ENCODE measurements around the gene RGS7.
"Not testable (repeated sequence)": the region's sequence is repeated elsewhere in the genome, so short reads cannot be mapped to it uniquely, and the experiment has no call there.

RGS7 gene

DNA sequence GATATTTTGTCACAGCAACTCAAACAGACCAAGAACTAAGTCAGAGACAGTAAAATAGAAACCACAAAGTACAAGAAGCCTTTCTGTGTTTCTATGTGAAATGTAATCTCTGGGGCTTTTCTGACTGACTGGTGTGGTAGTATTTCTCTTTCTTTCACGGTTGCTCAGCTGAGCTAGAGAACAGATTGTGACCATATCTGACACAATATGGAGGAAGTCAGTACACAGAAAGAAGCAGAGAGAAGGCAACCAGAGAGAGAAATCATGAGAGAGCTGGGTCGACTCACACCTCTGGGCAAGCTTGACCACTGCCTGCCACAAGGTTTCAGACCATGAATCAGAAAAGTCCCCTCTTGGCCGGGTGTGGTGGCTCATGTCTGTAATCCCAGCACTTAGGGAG, 536.2 kb downstream of the RGS7 start:
- no peak for DNase-seq

GRCh38 chr1:240816472-240816871, 540.5 kb downstream of the RGS7 start:
- DNase-seq, result no peak

GRCh38 chr1:240813720-240814119, 543.3 kb downstream of the RGS7 start:
- DNase-seq, result no peak

GRCh38 chr1:240811256-240811655, 545.7 kb downstream of the RGS7 start:
- DNase-seq, result no peak

GRCh38 chr1:240808381-240808780, 548.6 kb downstream of the RGS7 start:
- no peak for DNase-seq

- no peak for DNase-seq
These were observed 550.7 kb downstream of the RGS7 start for GRCh38 chr1:240806200-240806745.

DNA sequence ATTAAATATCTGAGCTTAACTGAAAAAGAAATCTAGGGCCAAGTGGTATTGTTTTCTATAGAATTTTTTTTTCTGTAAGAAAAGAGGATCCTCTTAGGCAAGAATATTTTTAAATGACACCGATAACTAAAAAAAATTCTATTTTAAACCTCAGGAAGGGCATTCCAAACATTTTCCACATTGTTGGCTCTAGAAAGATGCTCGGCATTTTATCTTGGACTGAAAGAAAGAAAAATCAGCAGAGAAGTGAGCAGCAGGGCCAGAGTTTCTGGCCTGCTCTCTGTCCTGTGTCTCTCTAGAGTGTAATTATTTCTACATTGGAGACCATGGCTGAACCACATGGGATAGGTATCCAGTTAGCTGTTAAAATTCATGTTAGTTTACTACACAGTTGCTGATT, 552.5 kb downstream of the RGS7 start:
- no peak for DNase-seq

DNA sequence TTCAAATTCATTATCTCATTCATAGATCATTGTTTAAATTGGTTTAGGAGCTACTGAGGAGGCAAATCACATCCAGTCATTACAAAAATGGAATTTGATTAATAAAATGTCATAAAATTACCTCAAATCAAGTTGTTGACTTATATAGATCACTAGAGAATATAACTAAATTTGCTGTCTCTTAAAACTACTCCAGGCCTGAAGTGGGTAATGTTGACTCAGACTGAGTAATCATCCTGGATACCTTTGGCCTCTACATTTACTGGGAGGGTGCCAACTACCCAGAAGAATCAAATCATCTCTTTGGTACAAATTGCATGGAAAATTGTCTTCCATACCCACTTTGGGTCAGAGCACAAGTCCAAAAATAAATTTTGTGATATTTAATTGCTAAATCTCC, 553.9 kb downstream of the RGS7 start:
- no peak for DNase-seq

DNA sequence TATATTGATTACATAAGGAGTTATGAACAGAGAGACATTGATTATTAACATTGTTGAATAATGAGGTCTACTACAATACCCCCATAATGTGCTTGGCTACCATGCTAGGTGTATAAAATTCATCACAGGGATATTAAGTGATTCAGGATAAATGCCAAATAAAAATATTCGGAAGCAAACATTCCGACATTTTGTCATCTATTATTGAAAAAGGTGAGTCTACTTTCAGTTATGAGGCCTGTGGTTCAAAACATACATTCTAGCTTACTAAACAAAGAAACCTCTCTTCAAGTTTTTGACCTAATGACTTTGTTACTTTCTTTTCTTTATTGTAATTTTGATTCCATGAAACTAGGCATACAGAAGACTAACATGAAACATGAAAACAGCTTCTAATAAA, 554.7 kb downstream of the RGS7 start:
- DNase-seq, result no peak

- DNase-seq, result no peak
These were observed 555.6 kb downstream of the RGS7 start for GRCh38 chr1:240801442-240801841.

GRCh38 chr1:240800291-240800690, 556.7 kb downstream of the RGS7 start:
- DNase-seq, result no peak

GRCh38 chr1:240797050-240797449, 560.0 kb downstream of the RGS7 start:
- no peak for DNase-seq

DNA sequence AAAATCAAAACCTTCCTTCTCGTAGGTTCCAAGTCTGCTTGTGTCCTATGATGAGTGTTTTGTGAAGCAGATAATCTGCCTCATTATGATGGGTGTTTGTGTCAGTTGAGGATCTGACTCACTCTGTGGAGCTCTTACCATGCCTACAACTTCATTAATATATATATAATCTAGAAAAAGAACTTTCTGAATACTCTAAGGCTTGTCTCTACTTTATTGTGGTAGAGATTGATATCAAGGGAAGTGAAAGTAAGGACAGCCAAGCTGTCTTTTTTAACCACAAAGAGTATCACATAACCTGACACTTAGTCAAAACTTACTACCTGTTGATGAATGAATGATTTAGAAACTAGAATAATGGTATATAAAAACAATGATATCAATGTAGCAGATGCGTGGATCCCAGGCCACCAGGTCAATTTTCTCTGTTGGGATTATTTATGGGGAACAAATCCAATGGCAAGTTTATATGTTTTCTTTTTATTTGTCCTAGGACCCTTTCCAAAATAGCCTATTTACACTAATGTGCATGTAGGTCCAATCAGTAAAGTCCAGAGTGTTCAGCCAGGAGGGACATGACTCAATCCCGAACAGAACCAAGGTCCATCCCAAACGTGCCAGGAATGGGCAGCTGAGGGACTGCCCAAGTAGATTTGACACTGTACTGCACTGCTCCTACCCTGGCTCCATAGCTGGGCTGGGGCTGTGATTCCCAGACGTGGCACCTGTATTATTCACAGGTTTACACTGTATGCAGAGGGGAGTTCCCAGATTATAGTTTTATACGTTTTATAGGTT, 562.8 kb downstream of the RGS7 start:
- DNase-seq, result no peak

GRCh38 chr1:240792915-240793529, 564.0 kb downstream of the RGS7 start:
- no peak for DNase-seq

DNA sequence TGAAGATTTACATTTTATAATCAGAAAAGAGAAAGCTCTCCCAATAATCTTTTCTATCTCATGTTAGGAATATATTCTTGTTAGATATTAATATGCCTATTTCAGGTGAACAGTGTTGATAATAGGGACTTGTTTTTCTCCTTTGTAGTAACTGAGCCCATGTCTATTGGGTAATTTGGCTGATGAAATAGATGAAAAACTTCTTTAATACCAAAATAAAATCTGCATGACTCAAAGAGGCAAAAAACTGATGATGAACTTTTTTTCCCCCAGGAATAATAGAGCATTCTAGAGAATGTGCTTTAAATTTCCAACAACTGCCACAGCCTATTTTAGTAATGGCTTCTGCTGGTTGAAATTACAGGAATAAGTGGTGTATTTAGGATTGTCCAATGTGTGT, 566.1 kb downstream of the RGS7 start:
- no peak for DNase-seq

DNA sequence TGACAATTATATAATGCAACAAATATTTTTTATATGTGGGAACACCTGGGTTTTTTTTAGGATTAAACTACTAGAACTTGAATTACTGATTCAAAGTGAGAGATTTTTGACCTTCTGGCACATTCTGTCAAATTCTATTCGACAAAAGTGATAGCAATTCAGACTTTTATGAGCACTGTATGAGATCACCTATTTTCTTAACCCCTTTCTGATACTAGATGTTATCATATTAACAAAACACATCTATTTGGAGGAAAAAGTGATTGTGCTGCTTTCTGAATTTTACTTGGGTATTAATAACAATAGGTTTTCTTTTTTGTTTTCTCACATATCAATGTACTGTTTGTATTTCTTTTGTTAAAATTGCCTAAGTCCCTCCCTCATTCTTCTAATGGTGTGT, 570.1 kb downstream of the RGS7 start:
- no peak for DNase-seq

GRCh38 chr1:240784776-240785175, 572.2 kb downstream of the RGS7 start:
- no peak for DNase-seq

DNA sequence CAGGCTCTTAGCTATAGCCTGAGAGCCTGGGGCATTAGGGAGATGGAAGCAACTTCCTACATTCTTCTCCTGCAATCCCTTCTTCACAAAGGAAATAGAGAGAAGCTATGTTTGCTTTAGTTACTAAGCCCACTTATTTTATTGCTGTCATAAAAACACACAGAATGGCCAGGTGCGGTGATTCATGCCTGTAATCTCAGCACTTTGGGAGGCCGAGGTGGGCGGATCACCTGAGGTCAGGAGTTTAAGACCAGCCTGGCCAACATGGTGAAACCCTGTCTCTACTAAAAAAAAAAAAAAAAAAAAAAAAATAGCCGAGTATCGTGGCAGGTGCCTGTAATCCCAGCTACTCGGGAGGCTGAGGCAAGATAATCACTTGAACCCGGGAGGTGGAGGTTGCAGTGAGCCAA, 573.3 kb downstream of the RGS7 start:
- not testable (repeated sequence) for DNase-seq

DNA sequence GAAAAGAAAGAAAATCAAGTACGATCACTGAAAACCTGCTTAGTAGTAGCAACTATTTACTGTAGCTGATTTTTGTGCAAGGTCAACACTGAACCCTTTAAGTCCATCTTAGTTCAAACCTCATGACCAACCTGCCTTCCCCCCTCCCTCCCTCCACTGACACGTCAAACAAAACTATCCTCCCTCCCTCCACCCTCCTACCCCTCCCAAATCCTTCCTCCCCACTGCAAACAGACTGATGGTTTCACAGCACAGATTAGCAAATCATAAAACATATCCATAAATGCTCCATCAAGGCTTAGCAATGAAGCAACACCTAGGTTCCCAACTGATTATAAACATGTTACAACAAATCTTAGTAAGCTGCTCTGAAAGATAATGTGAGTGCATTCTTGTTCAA, 580.8 kb downstream of the RGS7 start:
- no peak for DNase-seq

DNA sequence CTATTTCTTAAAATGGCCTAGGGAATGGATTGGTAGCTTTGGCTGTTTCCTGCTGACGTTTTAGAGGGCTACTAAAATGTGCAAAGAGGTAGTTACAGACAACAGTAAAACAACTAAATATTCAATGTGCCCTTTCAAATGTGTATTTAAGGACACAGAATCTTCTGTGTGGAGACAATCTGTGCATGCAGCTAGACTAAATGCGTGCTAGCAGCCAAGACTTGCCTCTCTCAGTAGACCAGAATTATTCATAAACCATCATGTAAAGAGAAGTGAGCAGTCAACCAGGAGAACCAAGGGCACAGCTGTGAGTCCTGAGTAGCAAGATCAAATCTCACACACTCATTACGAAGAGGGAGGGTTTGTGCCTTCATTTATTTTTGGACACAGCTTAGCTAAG, 584.9 kb downstream of the RGS7 start:
- no peak for DNase-seq

- no peak for DNase-seq
These were observed 585.6 kb downstream of the RGS7 start for GRCh38 chr1:240771450-240771849.

- DNase-seq, result no peak
These were observed 588.0 kb downstream of the RGS7 start for GRCh38 chr1:240768979-240769378.

DNA sequence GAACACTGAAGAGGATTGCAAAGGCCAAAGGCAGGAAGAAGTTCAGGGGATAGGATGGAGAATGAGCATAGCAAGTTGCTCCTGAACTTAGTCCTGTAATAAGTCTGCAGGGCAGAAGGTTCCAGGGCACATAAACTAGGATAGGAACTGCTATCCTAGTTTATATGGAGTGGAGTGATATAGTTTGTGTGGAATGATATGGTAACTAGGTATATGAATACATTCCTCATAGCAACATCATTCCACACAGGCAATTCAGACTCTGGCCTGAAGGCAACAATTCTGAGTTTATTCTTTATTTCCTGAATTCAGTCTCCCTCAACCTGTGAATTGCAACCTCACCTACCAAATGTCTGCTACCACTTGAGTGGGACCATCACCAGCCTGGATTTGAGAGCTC, 590.2 kb downstream of the RGS7 start:
- DNase-seq, result no peak

DNA sequence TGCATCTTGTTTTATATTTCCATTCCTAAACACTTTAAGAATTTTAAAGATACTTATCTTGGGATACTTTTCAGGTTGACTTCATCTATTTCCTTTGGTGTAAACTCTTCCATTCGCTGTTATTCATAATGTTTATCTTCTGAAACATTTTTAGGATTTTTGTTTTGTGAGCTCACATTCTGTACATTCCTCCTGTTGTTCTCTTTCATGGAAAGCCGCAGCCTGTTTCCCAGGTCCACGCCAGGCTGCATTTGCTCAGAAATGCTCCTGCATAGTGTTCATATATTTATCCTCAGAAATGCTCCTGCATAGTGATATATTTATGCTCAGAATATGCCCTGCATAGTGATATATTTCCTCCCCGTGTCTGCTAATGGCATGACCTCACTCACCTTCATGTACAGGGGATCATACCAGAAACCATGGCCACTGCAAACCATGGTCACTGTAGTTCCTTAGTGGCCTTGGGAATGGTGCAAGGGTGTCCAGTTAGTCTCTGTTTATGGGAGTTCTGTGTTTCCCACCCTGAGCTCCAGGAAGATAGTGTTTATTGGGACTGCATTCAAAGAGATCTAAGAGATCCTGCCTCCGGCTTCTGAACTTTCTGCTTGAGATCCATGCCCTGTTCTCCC, 591.2 kb downstream of the RGS7 start:
- no peak for DNase-seq
